ENCODE measurements around the gene MDM1.

GRCh38 chr12:68303850-68304249, 28.3 kb downstream of the MDM1 start:
- TF ChIP-seq ATF3 (IDR thresholded peaks at IDR 0.05): no peak
- TF ChIP-seq CTCF (IDR thresholded peaks at IDR 0.05; ENCODE audit: low read depth, low read length, missing input control): no peak
- TF ChIP-seq JUND (IDR thresholded peaks at IDR 0.05): no peak
- no peak for TF ChIP-seq TAF1 (conservative IDR thresholded peaks at IDR 0.05)
- TF ChIP-seq RXRA (IDR thresholded peaks at IDR 0.05): no peak
- no peak for TF ChIP-seq GABPA (IDR thresholded peaks at IDR 0.05 in 1 of 2, conservative IDR thresholded peaks at IDR 0.05 in 1 of 2)
- TF ChIP-seq ZBTB33 (IDR thresholded peaks at IDR 0.05): no peak
- TF ChIP-seq FOXA1 (IDR thresholded peaks at IDR 0.05): no peak
- no peak for TF ChIP-seq MAX (IDR thresholded peaks at IDR 0.05)
- no peak for TF ChIP-seq REST (IDR thresholded peaks at IDR 0.05)
- TF ChIP-seq SP1 (IDR thresholded peaks at IDR 0.05): no peak
- TF ChIP-seq EGR1 (IDR thresholded peaks at IDR 0.05; ENCODE audit: low read depth in 2 of 2): no peak
- no peak for TF ChIP-seq FOXA2 (IDR thresholded peaks at IDR 0.05)
